ENCODE data around the gene EEFSEC.
A peak's percentile ranks its signal among the peaks of the same experiment; 100 is the strongest.

EEFSEC gene

GRCh38 chr3:128362026-128362965 lies 209.0 kb downstream of the EEFSEC start:
- Histone ChIP-seq H3K4me3 (ENCODE audit: low read length in 2 of 2) (no peak overlapping the region), H3K14ac (ENCODE audit: low read length) (no peak overlapping the region), H3K27me3 (ENCODE audit: control insufficient read depth in 3 of 3, insufficient read depth in 3 of 3, low read depth in 1 of 3, low read length in 3 of 3) (no peaks in the 10 kb centered on the region), H3K27ac (replicated peaks; ENCODE audit: low read length) (no peak overlapping the region), H2BK120ac (ENCODE audit: low read depth, low read length) (no peak overlapping the region), H2AFZ (ENCODE audit: low read length) (no peak overlapping the region), H3K79me1 (ENCODE audit: low read depth, low read length) (no peaks in the 10 kb centered on the region), H3K23ac (ENCODE audit: low read depth, low read length, poor library complexity) (no peak overlapping the region), H3K18ac (ENCODE audit: low read length) (peak overlapping the region; percentile 32), H3K9ac (ENCODE audit: low read depth, low read length, poor library complexity) (no peak overlapping the region), H2BK15ac (ENCODE audit: low read length) (no peak overlapping the region), H4K8ac (ENCODE audit: low read depth, low read length) (no peak overlapping the region), H3K36me3 (replicated peaks in 1 of 2; ENCODE audit: control insufficient read depth in 2 of 2, insufficient read depth in 2 of 2, low read length in 2 of 2) (no peaks in the 10 kb centered on the region), H2AK5ac (ENCODE audit: low read depth, low read length) (no peak overlapping the region), H2BK5ac (ENCODE audit: low read length) (no peak overlapping the region), H3K4me1 (ENCODE audit: control insufficient read depth in 2 of 2, insufficient read depth in 1 of 2, low read depth in 1 of 2, low read length in 2 of 2) (peaks cover 0 to under 1% of the 10 kb centered on the region in 2 donors), H4K91ac (ENCODE audit: low read depth, low read length, poor library complexity) (no peak overlapping the region), H2BK12ac (ENCODE audit: low read length) (no peak overlapping the region), H3K4ac (ENCODE audit: low read length) (no peak overlapping the region), H3K9me3 (replicated peaks in 1 of 2; ENCODE audit: control insufficient read depth in 2 of 2, insufficient read depth in 1 of 2, low read depth in 1 of 2, low read length in 2 of 2) (no peaks in the 10 kb centered on the region), H3K4me2 (ENCODE audit: insufficient read depth, low read length, poor library complexity, severe bottlenecking) (no peak overlapping the region)
- no peak for DNase-seq (ENCODE audit: low spot score)
- WGBS, 2 donors (ENCODE audit: extremely low coverage in 2 of 2, insufficient read length in 2 of 2, insufficient replicate concordance in 1 of 2): no CpG with 5 or more reads among the region's 16 CpGs

GRCh38 chr3:128364291-128364690 lies 211.0 kb downstream of the EEFSEC start:
- Histone ChIP-seq H3K4me1 (ENCODE audit: control insufficient read depth in 2 of 2, insufficient read depth in 1 of 2, low read depth in 1 of 2, low read length in 2 of 2) (peaks cover 0 to 5% of the 10 kb centered on the region in 2 donors), H3K9ac (ENCODE audit: low read depth, low read length, poor library complexity) (no peak overlapping the region), H2BK5ac (ENCODE audit: low read length) (no peak overlapping the region), H3K27me3 (ENCODE audit: control insufficient read depth in 3 of 3, insufficient read depth in 3 of 3, low read depth in 1 of 3, low read length in 3 of 3) (no peaks in the 10 kb centered on the region), H3K14ac (ENCODE audit: low read length) (peak overlapping the region; percentile 27), H3K18ac (ENCODE audit: low read length) (peak overlapping the region; percentile 50), H2AK5ac (ENCODE audit: low read depth, low read length) (peak overlapping the region; percentile 44), H4K8ac (ENCODE audit: low read depth, low read length) (no peak overlapping the region), H3K4me3 (ENCODE audit: low read length in 2 of 2) (no peak overlapping the region), H2AFZ (ENCODE audit: low read length) (no peak overlapping the region), H3K23ac (ENCODE audit: low read depth, low read length, poor library complexity) (peak overlapping the region; percentile 23), H3K9me3 (replicated peaks in 1 of 2; ENCODE audit: control insufficient read depth in 2 of 2, insufficient read depth in 1 of 2, low read depth in 1 of 2, low read length in 2 of 2) (no peaks in the 10 kb centered on the region), H2BK120ac (ENCODE audit: low read depth, low read length) (no peak overlapping the region), H3K36me3 (replicated peaks in 1 of 2; ENCODE audit: control insufficient read depth in 2 of 2, insufficient read depth in 2 of 2, low read length in 2 of 2) (no peaks in the 10 kb centered on the region), H4K91ac (ENCODE audit: low read depth, low read length, poor library complexity) (no peak overlapping the region), H3K4ac (ENCODE audit: low read length) (no peak overlapping the region), H3K27ac (replicated peaks; ENCODE audit: low read length) (no peak overlapping the region), H2BK15ac (ENCODE audit: low read length) (no peak overlapping the region), H3K4me2 (ENCODE audit: insufficient read depth, low read length, poor library complexity, severe bottlenecking) (no peak overlapping the region), H2BK12ac (ENCODE audit: low read length) (no peak overlapping the region), H3K79me1 (ENCODE audit: low read depth, low read length) (no peaks in the 10 kb centered on the region)
- WGBS, 2 donors (ENCODE audit: extremely low coverage in 2 of 2, insufficient read length in 2 of 2, insufficient replicate concordance in 1 of 2): no CpG with 5 or more reads among the region's 6 CpGs
- DNase-seq (ENCODE audit: low spot score): no peak

- Histone ChIP-seq H2BK120ac (ENCODE audit: low read depth, low read length) (no peak overlapping the region), H3K79me1 (ENCODE audit: low read depth, low read length) (no peaks in the 10 kb centered on the region), H3K23ac (ENCODE audit: low read depth, low read length, poor library complexity) (peak overlapping the region; percentile 23), H3K9ac (ENCODE audit: low read depth, low read length, poor library complexity) (no peak overlapping the region), H4K8ac (ENCODE audit: low read depth, low read length) (no peak overlapping the region), H3K4me2 (ENCODE audit: insufficient read depth, low read length, poor library complexity, severe bottlenecking) (no peak overlapping the region), H3K4ac (ENCODE audit: low read length) (no peak overlapping the region), H2AK5ac (ENCODE audit: low read depth, low read length) (peak overlapping the region; percentile 44), H2BK12ac (ENCODE audit: low read length) (no peak overlapping the region), H2BK5ac (ENCODE audit: low read length) (no peak overlapping the region), H2AFZ (ENCODE audit: low read length) (no peak overlapping the region), H3K36me3 (replicated peaks in 1 of 2; ENCODE audit: control insufficient read depth in 2 of 2, insufficient read depth in 2 of 2, low read length in 2 of 2) (no peaks in the 10 kb centered on the region), H3K4me3 (ENCODE audit: low read length in 2 of 2) (no peak overlapping the region), H3K27me3 (ENCODE audit: control insufficient read depth in 3 of 3, insufficient read depth in 3 of 3, low read depth in 1 of 3, low read length in 3 of 3) (no peaks in the 10 kb centered on the region), H2BK15ac (ENCODE audit: low read length) (no peak overlapping the region), H3K4me1 (ENCODE audit: control insufficient read depth in 2 of 2, insufficient read depth in 1 of 2, low read depth in 1 of 2, low read length in 2 of 2) (peaks cover 0 to 5% of the 10 kb centered on the region in 2 donors), H3K27ac (replicated peaks; ENCODE audit: low read length) (no peak overlapping the region), H4K91ac (ENCODE audit: low read depth, low read length, poor library complexity) (no peak overlapping the region), H3K9me3 (replicated peaks in 1 of 2; ENCODE audit: control insufficient read depth in 2 of 2, insufficient read depth in 1 of 2, low read depth in 1 of 2, low read length in 2 of 2) (no peaks in the 10 kb centered on the region), H3K18ac (ENCODE audit: low read length) (peak overlapping the region; percentile 25), H3K14ac (ENCODE audit: low read length) (peak overlapping the region; percentile 27)
- no CpG with 5 or more reads among the region's 7 CpGs for WGBS, 2 donors (ENCODE audit: extremely low coverage in 2 of 2, insufficient read length in 2 of 2, insufficient replicate concordance in 1 of 2)
- DNase-seq (ENCODE audit: low spot score): no peak
Observed at GRCh38 chr3:128364808-128365360, 211.6 kb downstream of the EEFSEC start.

- Histone ChIP-seq H3K4me3 (ENCODE audit: low read length in 2 of 2) (no peak overlapping the region), H4K8ac (ENCODE audit: low read depth, low read length) (no peak overlapping the region), H3K9me3 (replicated peaks in 1 of 2; ENCODE audit: control insufficient read depth in 2 of 2, insufficient read depth in 1 of 2, low read depth in 1 of 2, low read length in 2 of 2) (no peaks in the 10 kb centered on the region), H3K18ac (ENCODE audit: low read length) (no peak overlapping the region), H3K27ac (replicated peaks; ENCODE audit: low read length) (no peak overlapping the region), H3K27me3 (ENCODE audit: control insufficient read depth in 3 of 3, insufficient read depth in 3 of 3, low read depth in 1 of 3, low read length in 3 of 3) (no peaks in the 10 kb centered on the region), H3K4ac (ENCODE audit: low read length) (no peak overlapping the region), H3K36me3 (replicated peaks in 1 of 2; ENCODE audit: control insufficient read depth in 2 of 2, insufficient read depth in 2 of 2, low read length in 2 of 2) (no peaks in the 10 kb centered on the region), H3K14ac (ENCODE audit: low read length) (no peak overlapping the region), H2AFZ (ENCODE audit: low read length) (no peak overlapping the region), H4K91ac (ENCODE audit: low read depth, low read length, poor library complexity) (no peak overlapping the region), H3K4me1 (ENCODE audit: control insufficient read depth in 2 of 2, insufficient read depth in 1 of 2, low read depth in 1 of 2, low read length in 2 of 2) (peaks cover 0 to 5% of the 10 kb centered on the region in 2 donors), H2BK15ac (ENCODE audit: low read length) (no peak overlapping the region), H2BK120ac (ENCODE audit: low read depth, low read length) (no peak overlapping the region), H2AK5ac (ENCODE audit: low read depth, low read length) (no peak overlapping the region), H3K4me2 (ENCODE audit: insufficient read depth, low read length, poor library complexity, severe bottlenecking) (no peak overlapping the region), H2BK12ac (ENCODE audit: low read length) (no peak overlapping the region), H3K23ac (ENCODE audit: low read depth, low read length, poor library complexity) (no peak overlapping the region), H3K9ac (ENCODE audit: low read depth, low read length, poor library complexity) (no peak overlapping the region), H3K79me1 (ENCODE audit: low read depth, low read length) (no peaks in the 10 kb centered on the region), H2BK5ac (ENCODE audit: low read length) (peak overlapping the region; percentile 8)
- no peak for DNase-seq (ENCODE audit: low spot score)
- WGBS, 2 donors (ENCODE audit: extremely low coverage in 2 of 2, insufficient read length in 2 of 2, insufficient replicate concordance in 1 of 2): no CpG with 5 or more reads among the region's 2 CpGs
Observed at GRCh38 chr3:128366136-128366535, 212.9 kb downstream of the EEFSEC start.
